ENCODE data around the gene IFI44.

Gene IFI44

DNA sequence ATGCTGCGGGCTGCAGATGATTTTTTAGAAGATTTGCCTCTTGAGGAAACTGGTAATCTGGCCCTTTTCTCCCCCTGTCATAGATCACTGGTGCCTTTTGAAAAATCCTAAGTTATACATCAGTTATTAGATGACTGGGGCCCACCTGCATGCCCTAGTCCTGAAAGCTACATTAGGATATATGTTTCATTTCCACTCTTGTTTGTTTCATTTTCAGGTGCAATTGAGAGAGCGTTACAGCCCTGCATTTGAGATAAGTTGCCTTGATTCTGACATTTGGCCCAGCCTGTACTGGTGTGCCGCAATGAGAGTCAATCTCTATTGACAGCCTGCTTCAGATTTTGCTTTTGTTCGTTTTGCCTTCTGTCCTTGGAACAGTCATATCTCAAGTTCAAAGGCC, 8.1 kb upstream of the IFI44 start:
- TF ChIP-seq ZNF565 (CRISPR knock-in tag; conservative IDR thresholded peaks at IDR 0.05; ENCODE audit: low read depth): no peak
- TF ChIP-seq, protein P1, sequence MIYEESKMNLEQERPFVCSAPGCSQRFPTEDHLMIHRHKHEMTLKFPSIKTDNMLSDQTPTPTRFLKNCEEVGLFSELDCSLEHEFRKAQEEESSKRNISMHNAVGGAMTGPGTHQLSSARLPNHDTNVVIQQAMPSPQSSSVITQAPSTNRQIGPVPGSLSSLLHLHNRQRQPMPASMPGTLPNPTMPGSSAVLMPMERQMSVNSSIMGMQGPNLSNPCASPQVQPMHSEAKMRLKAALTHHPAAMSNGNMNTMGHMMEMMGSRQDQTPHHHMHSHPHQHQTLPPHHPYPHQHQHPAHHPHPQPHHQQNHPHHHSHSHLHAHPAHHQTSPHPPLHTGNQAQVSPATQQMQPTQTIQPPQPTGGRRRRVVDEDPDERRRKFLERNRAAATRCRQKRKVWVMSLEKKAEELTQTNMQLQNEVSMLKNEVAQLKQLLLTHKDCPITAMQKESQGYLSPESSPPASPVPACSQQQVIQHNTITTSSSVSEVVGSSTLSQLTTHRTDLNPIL (CRISPR knock-in tag; IDR thresholded peaks at IDR 0.05; ENCODE audit: low read depth): no peak
- no peak for TF ChIP-seq ZFP3 (CRISPR knock-in tag; IDR thresholded peaks at IDR 0.05)
- no peak for TF ChIP-seq ZC3H10 (CRISPR knock-in tag; IDR thresholded peaks at IDR 0.05)
- TF ChIP-seq OSR1 (CRISPR knock-in tag; IDR thresholded peaks at IDR 0.05): no peak
- TF ChIP-seq, protein P2, sequence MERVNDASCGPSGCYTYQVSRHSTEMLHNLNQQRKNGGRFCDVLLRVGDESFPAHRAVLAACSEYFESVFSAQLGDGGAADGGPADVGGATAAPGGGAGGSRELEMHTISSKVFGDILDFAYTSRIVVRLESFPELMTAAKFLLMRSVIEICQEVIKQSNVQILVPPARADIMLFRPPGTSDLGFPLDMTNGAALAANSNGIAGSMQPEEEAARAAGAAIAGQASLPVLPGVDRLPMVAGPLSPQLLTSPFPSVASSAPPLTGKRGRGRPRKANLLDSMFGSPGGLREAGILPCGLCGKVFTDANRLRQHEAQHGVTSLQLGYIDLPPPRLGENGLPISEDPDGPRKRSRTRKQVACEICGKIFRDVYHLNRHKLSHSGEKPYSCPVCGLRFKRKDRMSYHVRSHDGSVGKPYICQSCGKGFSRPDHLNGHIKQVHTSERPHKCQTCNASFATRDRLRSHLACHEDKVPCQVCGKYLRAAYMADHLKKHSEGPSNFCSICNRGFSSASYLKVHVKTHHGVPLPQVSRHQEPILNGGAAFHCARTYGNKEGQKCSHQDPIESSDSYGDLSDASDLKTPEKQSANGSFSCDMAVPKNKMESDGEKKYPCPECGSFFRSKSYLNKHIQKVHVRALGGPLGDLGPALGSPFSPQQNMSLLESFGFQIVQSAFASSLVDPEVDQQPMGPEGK (CRISPR knock-in tag; IDR thresholded peaks at IDR 0.05; ENCODE audit: borderline replicate concordance): no peak
- no peak for TF ChIP-seq ARNTL (CRISPR knock-in tag; IDR thresholded peaks at IDR 0.05; ENCODE audit: borderline replicate concordance, low read depth)
- TF ChIP-seq, protein P3, sequence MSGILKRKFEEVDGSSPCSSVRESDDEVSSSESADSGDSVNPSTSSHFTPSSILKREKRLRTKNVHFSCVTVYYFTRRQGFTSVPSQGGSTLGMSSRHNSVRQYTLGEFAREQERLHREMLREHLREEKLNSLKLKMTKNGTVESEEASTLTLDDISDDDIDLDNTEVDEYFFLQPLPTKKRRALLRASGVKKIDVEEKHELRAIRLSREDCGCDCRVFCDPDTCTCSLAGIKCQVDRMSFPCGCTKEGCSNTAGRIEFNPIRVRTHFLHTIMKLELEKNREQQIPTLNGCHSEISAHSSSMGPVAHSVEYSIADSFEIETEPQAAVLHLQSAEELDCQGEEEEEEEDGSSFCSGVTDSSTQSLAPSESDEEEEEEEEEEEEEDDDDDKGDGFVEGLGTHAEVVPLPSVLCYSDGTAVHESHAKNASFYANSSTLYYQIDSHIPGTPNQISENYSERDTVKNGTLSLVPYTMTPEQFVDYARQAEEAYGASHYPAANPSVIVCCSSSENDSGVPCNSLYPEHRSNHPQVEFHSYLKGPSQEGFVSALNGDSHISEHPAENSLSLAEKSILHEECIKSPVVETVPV (CRISPR knock-in tag; IDR thresholded peaks at IDR 0.05): no peak
- TF ChIP-seq ESRRG (CRISPR knock-in tag; IDR thresholded peaks at IDR 0.05): no peak
- no peak for TF ChIP-seq ZFP30 (CRISPR knock-in tag; IDR thresholded peaks at IDR 0.05)
- no peak for TF ChIP-seq BACH2 (CRISPR knock-in tag; IDR thresholded peaks at IDR 0.05; ENCODE audit: borderline replicate concordance)
- TF ChIP-seq, protein P4, sequence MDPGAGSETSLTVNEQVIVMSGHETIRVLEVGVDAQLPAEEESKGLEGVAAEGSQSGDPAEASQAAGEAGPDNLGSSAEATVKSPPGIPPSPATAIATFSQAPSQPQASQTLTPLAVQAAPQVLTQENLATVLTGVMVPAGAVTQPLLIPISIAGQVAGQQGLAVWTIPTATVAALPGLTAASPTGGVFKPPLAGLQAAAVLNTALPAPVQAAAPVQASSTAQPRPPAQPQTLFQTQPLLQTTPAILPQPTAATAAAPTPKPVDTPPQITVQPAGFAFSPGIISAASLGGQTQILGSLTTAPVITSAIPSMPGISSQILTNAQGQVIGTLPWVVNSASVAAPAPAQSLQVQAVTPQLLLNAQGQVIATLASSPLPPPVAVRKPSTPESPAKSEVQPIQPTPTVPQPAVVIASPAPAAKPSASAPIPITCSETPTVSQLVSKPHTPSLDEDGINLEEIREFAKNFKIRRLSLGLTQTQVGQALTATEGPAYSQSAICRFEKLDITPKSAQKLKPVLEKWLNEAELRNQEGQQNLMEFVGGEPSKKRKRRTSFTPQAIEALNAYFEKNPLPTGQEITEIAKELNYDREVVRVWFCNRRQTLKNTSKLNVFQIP (CRISPR knock-in tag; IDR thresholded peaks at IDR 0.05; ENCODE audit: borderline replicate concordance, low read depth): no peak
- ATAC-seq: no peak

DNA sequence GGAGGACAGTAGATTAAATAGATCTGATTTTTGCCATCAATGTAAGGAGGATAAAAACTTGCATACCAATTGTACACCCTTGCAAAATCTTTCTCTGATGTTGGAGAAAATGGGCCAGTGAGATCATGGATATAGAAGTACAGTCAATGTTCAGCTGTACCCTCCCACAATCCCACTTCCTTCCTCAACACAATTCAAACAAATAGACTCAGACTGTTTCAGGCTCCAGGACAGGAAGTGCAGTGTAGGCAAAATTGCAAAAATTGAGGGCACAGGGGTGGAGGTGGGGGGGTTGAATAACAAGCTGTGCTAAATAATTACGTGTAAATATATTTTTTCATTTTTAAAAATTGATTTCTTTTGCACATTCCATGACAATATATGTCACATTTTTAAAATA, 3.9 kb upstream of the IFI44 start:
- ATAC-seq: no peak
- TF ChIP-seq ISL1 (CRISPR knock-in tag; IDR thresholded peaks at IDR 0.05) (no peak), BACH2 (CRISPR knock-in tag; IDR thresholded peaks at IDR 0.05; ENCODE audit: borderline replicate concordance) (no peak), RARB (CRISPR knock-in tag; IDR thresholded peaks at IDR 0.05) (no peak)
- TF ChIP-seq, protein P1 (CRISPR knock-in tag; IDR thresholded peaks at IDR 0.05; ENCODE audit: low read depth): no peak

DNA sequence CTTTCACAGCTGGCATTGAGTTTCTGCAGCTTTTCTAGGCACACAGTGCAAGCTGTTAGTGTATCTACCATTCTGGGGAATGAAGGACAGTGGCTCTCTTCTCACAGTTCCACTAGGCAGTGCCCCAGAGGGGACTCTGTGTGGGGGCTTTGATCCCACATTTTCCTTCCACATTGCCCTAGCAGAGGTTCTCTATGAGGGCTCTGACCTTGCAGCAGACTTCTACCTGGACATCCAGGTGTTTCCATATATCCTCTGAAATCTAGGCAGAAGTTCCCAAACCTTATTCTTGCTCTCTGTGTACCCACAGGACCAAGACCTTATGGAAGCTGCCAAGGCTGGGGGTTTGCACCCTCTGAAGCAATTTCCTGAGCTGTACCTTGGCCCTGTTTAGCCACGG, 2.4 kb upstream of the IFI44 start:
- TF ChIP-seq, protein P1 (CRISPR knock-in tag; IDR thresholded peaks at IDR 0.05; ENCODE audit: low read depth): no peak
- TF ChIP-seq CSDC2 (CRISPR knock-in tag; IDR thresholded peaks at IDR 0.05) (no peak), SNAI2 (CRISPR knock-in tag; IDR thresholded peaks at IDR 0.05) (no peak), TOX (CRISPR knock-in tag; IDR thresholded peaks at IDR 0.05; ENCODE audit: borderline replicate concordance) (no peak), GLIS3 (CRISPR knock-in tag; IDR thresholded peaks at IDR 0.05) (no peak), ESRRG (CRISPR knock-in tag; IDR thresholded peaks at IDR 0.05) (no peak), ZNF70 (CRISPR knock-in tag; IDR thresholded peaks at IDR 0.05) (no peak)
- TF ChIP-seq, protein P4 (CRISPR knock-in tag; IDR thresholded peaks at IDR 0.05; ENCODE audit: borderline replicate concordance, low read depth): no peak
- ATAC-seq: no peak

All from SK-N-SH treated with all-trans-retinoic acid at 6 μM for 48 hours (cell line).